PC-3 (cell line): ENCODE data around the gene MAGEA9. TPM values are rescaled to one million over a fixed set of nuclear protein-coding genes. Genes with fewer than 3 reads are reported as not detected.

Experiments used
- ATAC-seq: fragments of 200-7000 bp; cut with Tn5 transposase; 2 replicates; pipeline ENCODE4 v1.9.1; 2020; ENCODE audit warnings: mild to moderate bottlenecking, moderate library complexity
- BruUV-seq: library from RNA; stranded (reverse); fragments of 400-500 nt; replicated peaks from 2 replicates; lab custom pipeline; 2021; lab: Mats Ljungman, UMichigan
- CTCF ChIA-PET: fragments of 300-600 bp; sonication (Branson Sonifier 250); formaldehyde crosslinking; loops from one replicate; lab custom pipeline; 2022; ENCODE audit warnings: antibody characterized with exemption; lab: Charles Lee
- POLR2A ChIA-PET: fragments of 300-600 bp; sonication (Branson Sonifier 250); formaldehyde crosslinking; loops from one replicate; lab custom pipeline; 2022; ENCODE audit warnings: antibody characterized with exemption; ENCODE audit not compliant: unreplicated experiment; lab: Charles Lee
- DNase-seq: peaks from one replicate; pipeline ENCODE4 v3.0.0-alpha.2; 2015
- H2AFZ ChIP-seq: fragments of 300-600 bp; sonication (generic); 2 replicates; pipeline ENCODE4 v1.6.0; 2016; ENCODE audit warnings: antibody characterized with exemption, low read length
- H3F3A ChIP-seq: fragments of 300-600 bp; sonication (generic); one replicate; pipeline ENCODE4 v1.6.0; 2017; ENCODE audit warnings: antibody characterized with exemption, low read length, control low read depth, mild to moderate bottlenecking; ENCODE audit not compliant: unreplicated experiment
- H3K27ac ChIP-seq: fragments of 300-600 bp; sonication (generic); 2 replicates; pipeline ENCODE4 v1.5.1; 2016; ENCODE audit warnings: mild to moderate bottlenecking, low read length
- H3K27me3 ChIP-seq: fragments of 300-600 bp; sonication (generic); 2 replicates; pipeline ENCODE4 v1.6.1; 2016; ENCODE audit warnings: low read length, mixed read lengths
- H3K36me3 ChIP-seq: fragments of 300-600 bp; sonication (generic); 2 replicates; pipeline ENCODE4 v1.6.1; 2016; ENCODE audit warnings: low read depth, mixed run types, low read length, mixed read lengths
- H3K4me1 ChIP-seq: fragments of 300-600 bp; sonication (generic); 2 replicates; pipeline ENCODE4 v1.5.1; 2016; ENCODE audit warnings: low read length; ENCODE audit not compliant: insufficient read depth
- H3K4me2 ChIP-seq: fragments of 300-600 bp; sonication (generic); 2 replicates; pipeline ENCODE4 v1.6.0; 2016; ENCODE audit warnings: low read length
- H3K4me3 ChIP-seq: fragments of 300-600 bp; sonication (generic); 2 replicates; pipeline ENCODE4 v1.5.1; 2016; ENCODE audit warnings: mild to moderate bottlenecking, low read length, mixed read lengths
- H3K79me2 ChIP-seq: fragments of 300-600 bp; sonication (generic); 2 replicates; pipeline ENCODE4 v1.6.1; 2017; ENCODE audit warnings: low read length, mixed read lengths
- H3K9ac ChIP-seq: fragments of 300-600 bp; sonication (generic); 2 replicates; pipeline ENCODE4 v1.6.0; 2016; ENCODE audit warnings: mild to moderate bottlenecking, low read length
- H3K9me2 ChIP-seq: fragments of 300-600 bp; sonication (generic); replicated peaks from 2 replicates; pipeline ENCODE4 v1.6.1; 2016; ENCODE audit warnings: mixed run types, low read length, mixed read lengths
- H3K9me3 ChIP-seq: fragments of 300-600 bp; sonication (generic); 2 replicates; pipeline ENCODE4 v1.6.1; 2016; ENCODE audit warnings: low read length, mixed read lengths
- H4K20me1 ChIP-seq: fragments of 300-600 bp; sonication (generic); 2 replicates; pipeline ENCODE4 v1.6.1; 2016; ENCODE audit warnings: low read length, mixed read lengths
- CTCF ChIP-seq: fragments of 300-600 bp; sonication (generic); conservative IDR thresholded peaks from 2 replicates; pipeline ENCODE4 v1.5.1; 2017; ENCODE audit warnings: antibody characterized with exemption, low read depth, mild to moderate bottlenecking, low read length
- EZH2 ChIP-seq: fragments of 300-600 bp; sonication (generic); IDR thresholded peaks from one replicate; pipeline ENCODE4 v1.6.1; 2017; ENCODE audit warnings: antibody characterized with exemption, mild to moderate bottlenecking, low read length; ENCODE audit not compliant: unreplicated experiment
- EZH2phosphoT487 ChIP-seq: fragments of 300-600 bp; sonication (generic); IDR thresholded peaks from 2 replicates; pipeline ENCODE4 v1.6.1; 2018; ENCODE audit warnings: mild to moderate bottlenecking, antibody characterized with exemption, low read length, borderline replicate concordance
- intact Hi-C: fragments of 100-400 bp; cut with micrococcal nuclease; formaldehyde crosslinking; loops from 2 replicates; pipeline ENCODE4 v1.9.0; 2023
- total RNA-seq: library from RNA; depleted of rRNA; stranded (reverse); fragments of >200 nt; gene quantifications from 2 replicates; pipeline ENCODE4 v1.2.3, GENCODE V29; 2014

MAGEA9 gene
- total RNA-seq, 1 experiment from 2014 or later: not detected

GRCh38 chrX:149804102-149804501 lies 22.4 kb downstream of the MAGEA9 start:
- Histone ChIP-seq H3K4me3 (no peak overlapping the region), H3K79me2 (no peaks in the 10 kb centered on the region), H4K20me1 (no peaks in the 10 kb centered on the region), H3K27ac (no peak overlapping the region), H3K9me3 (no peaks in the 10 kb centered on the region), H3K36me3 (no peaks in the 10 kb centered on the region), H3K9me2 (no peaks in the 10 kb centered on the region), H2AFZ (no peak overlapping the region), H3K4me2 (no peak overlapping the region), H3F3A (no peaks in the 10 kb centered on the region), H3K4me1 (no peaks in the 10 kb centered on the region), H3K27me3 (peaks cover 41% of the 10 kb centered on the region), H3K9ac (no peak overlapping the region)
- ChIA-PET POLR2A (no interaction called here), CTCF (no interaction called here)
- TF ChIP-seq CTCF (no peak), EZH2phosphoT487 (no peak), EZH2 (no peak)
- ATAC-seq (no peak), DNase-seq (no peak)
- BruUV-seq: no TSS peak
- intact Hi-C loops: no loop called here

- TF ChIP-seq EZH2phosphoT487: no peak
- no peak for TF ChIP-seq EZH2
- no peak for TF ChIP-seq CTCF
- Histone ChIP-seq H3K27ac (no peak overlapping the region), H3K79me2 (no peaks in the 10 kb centered on the region), H3K4me1 (no peaks in the 10 kb centered on the region), H3K9me3 (no peaks in the 10 kb centered on the region), H4K20me1 (no peaks in the 10 kb centered on the region), H3K36me3 (no peaks in the 10 kb centered on the region), H3K9ac (no peak overlapping the region), H3F3A (no peaks in the 10 kb centered on the region), H2AFZ (no peak overlapping the region), H3K27me3 (peaks cover 16% of the 10 kb centered on the region), H3K4me3 (no peak overlapping the region), H3K9me2 (no peaks in the 10 kb centered on the region), H3K4me2 (no peak overlapping the region)
- CTCF ChIA-PET: no interaction called here
- POLR2A ChIA-PET: no interaction called here
- ATAC-seq (no peak), DNase-seq (no peak)
- intact Hi-C loops: no loop called here
- BruUV-seq: no TSS peak
These were observed 26.2 kb downstream of the MAGEA9 start for GRCh38 chrX:149807747-149808458.

GRCh38 chrX:149818652-149819051 lies 36.9 kb downstream of the MAGEA9 start:
- Histone ChIP-seq H3K79me2 (no peaks in the 10 kb centered on the region), H3K9ac (no peak overlapping the region), H3K27me3 (peaks cover 13% of the 10 kb centered on the region), H3K9me3 (no peaks in the 10 kb centered on the region), H3K4me3 (no peak overlapping the region), H3F3A (no peaks in the 10 kb centered on the region), H2AFZ (no peak overlapping the region), H3K4me1 (no peaks in the 10 kb centered on the region), H3K36me3 (no peaks in the 10 kb centered on the region), H3K4me2 (no peak overlapping the region), H3K9me2 (no peaks in the 10 kb centered on the region), H3K27ac (no peak overlapping the region), H4K20me1 (no peaks in the 10 kb centered on the region)
- POLR2A ChIA-PET: no interaction called here
- ATAC-seq (no peak), DNase-seq (no peak)
- CTCF ChIA-PET: no interaction called here
- no TSS peak for BruUV-seq
- TF ChIP-seq EZH2phosphoT487: no peak
- TF ChIP-seq EZH2: no peak
- TF ChIP-seq CTCF: no peak
- intact Hi-C loops: no loop called here
